GM06990 (cell line): ENCODE measurements around the gene DIP2B.

Experiments
- DNase-seq: peaks from one replicate; pipeline ENCODE4 v3.0.0-alpha.2; 2011; ENCODE audit not compliant: insufficient read length; ENCODE audit errors: extremely low read depth
- H3K27me3 ChIP-seq: replicated peaks from 2 replicates; pipeline ENCODE4 v1.6.0; 2011; ENCODE audit warnings: low read length; ENCODE audit not compliant: control insufficient read depth, insufficient read depth
- H3K36me3 ChIP-seq: 2 replicates; pipeline ENCODE4 v1.5.1; 2011; ENCODE audit warnings: low read length; ENCODE audit not compliant: control insufficient read depth, insufficient read depth
- H3K4me3 ChIP-seq: replicated peaks from 2 replicates; pipeline ENCODE4 v1.5.1; 2011; ENCODE audit warnings: low read depth, mild to moderate bottlenecking, control low read depth, low read length
- CTCF ChIP-seq: IDR thresholded peaks from 2 replicates; pipeline ENCODE4 v1.5.1; 2011; ENCODE audit warnings: low read length, control low read depth, mild to moderate bottlenecking, inconsistent platforms; ENCODE audit not compliant: insufficient read depth, poor library complexity, severe bottlenecking

DIP2B gene

GRCh38 chr12:50639721-50640120 is 134.9 kb downstream of the DIP2B start:
- Histone ChIP-seq H3K27me3 (no peaks in the 10 kb centered on the region), H3K4me3 (no peak overlapping the region), H3K36me3 (peaks cover 2% of the 10 kb centered on the region)
- no peak for TF ChIP-seq CTCF
- no peak for DNase-seq

GRCh38 chr12:50640321-50640939 is 135.6 kb downstream of the DIP2B start:
- H3K27me3 ChIP-seq, result no peaks in the 10 kb centered on the region
- H3K36me3 ChIP-seq, result peaks cover 2% of the 10 kb centered on the region
- TF ChIP-seq CTCF, result no peak
- DNase-seq, result no peak
- H3K4me3 ChIP-seq, result no peak overlapping the region

DNA sequence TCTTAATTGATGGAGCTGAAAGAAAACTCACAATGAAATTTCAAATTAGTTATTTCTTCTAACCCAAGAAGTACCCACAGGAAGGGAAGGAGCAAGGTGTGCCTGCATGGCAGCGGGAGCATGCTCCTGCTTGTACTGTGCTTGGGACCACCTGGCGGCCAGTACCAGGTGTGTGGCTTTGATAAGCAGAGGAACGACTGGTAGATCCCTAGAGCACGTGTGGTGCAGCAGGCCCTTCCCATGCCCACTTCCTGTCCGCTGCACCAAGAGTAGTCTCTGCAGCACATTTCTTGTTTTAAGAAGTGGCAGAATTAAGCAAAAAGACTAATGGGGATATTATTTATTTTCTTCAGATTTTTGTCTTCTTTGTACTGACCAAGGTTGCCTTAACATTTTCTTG is 136.8 kb downstream of the DIP2B start:
- no peaks in the 10 kb centered on the region for H3K27me3 ChIP-seq
- no peak for TF ChIP-seq CTCF
- DNase-seq, result no peak
- H3K36me3 ChIP-seq, result peaks cover 2% of the 10 kb centered on the region
- H3K4me3 ChIP-seq, result no peak overlapping the region

- H3K27me3 ChIP-seq, result no peaks in the 10 kb centered on the region
- H3K36me3 ChIP-seq, result peaks cover 2% of the 10 kb centered on the region
- DNase-seq, result no peak
- no peak for TF ChIP-seq CTCF
- no peak overlapping the region for H3K4me3 ChIP-seq
Observed at GRCh38 chr12:50642035-50642451, 137.3 kb downstream of the DIP2B start.

DNA sequence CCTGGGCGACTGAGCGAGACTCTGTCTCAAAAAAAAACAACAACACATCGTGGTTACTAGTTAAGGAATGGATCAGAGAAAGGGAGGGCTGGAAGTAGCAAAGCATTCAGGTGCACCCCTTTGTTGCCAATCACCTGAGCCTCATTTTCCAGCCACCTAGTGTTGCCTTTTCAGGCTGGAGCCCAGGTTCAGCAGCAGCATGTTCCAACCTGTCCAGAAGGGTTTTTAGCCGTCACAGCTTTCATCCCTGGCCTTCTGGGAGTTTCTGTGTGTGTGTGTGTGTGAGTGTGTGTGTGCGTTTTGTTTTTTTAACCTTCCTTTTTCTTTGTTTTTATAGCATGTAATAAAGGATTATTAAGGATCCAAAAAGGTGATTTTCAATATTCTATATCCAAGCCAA is 138.0 kb downstream of the DIP2B start:
- Histone ChIP-seq H3K27me3 (no peaks in the 10 kb centered on the region), H3K36me3 (peaks cover 2% of the 10 kb centered on the region), H3K4me3 (no peak overlapping the region)
- DNase-seq, result no peak
- no peak for TF ChIP-seq CTCF

DNA sequence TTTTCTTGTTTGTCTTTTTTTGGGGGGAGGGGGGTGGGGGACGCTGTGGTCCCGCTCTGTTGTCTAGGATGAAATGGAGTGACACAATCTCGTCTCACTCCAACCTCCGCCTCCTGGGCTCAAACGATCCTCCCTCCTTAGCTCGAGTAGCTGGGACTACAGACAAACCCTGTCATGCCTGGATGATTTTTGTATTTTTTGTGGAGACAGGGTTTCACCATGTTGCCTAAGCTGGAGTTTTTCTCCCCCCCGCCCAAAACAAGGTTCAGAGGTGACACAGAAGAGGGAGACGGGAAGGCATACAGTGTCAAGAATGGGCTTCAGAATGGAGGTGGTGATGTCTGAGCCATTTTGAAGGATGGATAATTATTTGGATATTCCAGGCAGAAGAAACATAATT is 142.2 kb downstream of the DIP2B start:
- H3K4me3 ChIP-seq, result no peak overlapping the region
- no peak for TF ChIP-seq CTCF
- peaks cover 2% of the 10 kb centered on the region; the same call in 1 of the 2 replicates for H3K36me3 ChIP-seq
- no peaks in the 10 kb centered on the region for H3K27me3 ChIP-seq
- DNase-seq, result no peak
